ENCODE measurements around the gene TAS1R1.

TAS1R1 gene

GRCh38 chr1:6574818-6575217, 19.7 kb downstream of the TAS1R1 start:
- DNase-seq: no peak

DNA sequence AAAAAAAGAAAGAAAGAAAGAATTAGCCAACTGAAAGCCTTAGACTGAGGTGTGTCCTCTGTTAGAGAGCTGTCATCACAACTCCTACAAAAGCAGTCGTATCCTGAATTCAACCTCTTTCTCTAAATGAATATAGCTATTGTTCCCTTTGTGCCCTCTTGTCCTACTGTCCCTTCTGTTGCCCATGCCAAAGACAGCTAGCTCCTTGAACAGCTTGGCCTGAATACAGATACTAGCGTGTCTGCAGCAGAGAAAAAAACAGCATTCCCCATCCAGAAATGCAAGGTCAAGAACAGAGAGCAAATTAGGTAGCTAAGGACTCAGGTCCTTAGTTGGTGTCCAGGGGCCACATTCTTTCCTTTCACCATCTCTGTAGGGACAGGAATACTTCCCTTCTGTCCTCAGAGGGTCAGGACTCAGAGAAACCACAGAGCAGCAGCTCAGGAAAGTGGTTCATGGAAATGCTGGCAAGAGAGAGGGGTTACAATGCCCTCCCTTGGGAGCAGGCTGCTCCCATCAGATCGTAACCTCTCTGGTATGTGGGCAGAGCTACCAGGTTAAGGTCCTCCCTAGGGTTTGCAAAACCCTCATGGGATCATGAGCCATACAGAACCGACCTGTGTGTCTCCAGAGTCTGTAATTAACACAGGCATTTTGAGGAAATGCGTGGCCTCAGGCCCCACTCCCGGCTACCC, 22.9 kb downstream of the TAS1R1 start:
- no peak for DNase-seq

DNA sequence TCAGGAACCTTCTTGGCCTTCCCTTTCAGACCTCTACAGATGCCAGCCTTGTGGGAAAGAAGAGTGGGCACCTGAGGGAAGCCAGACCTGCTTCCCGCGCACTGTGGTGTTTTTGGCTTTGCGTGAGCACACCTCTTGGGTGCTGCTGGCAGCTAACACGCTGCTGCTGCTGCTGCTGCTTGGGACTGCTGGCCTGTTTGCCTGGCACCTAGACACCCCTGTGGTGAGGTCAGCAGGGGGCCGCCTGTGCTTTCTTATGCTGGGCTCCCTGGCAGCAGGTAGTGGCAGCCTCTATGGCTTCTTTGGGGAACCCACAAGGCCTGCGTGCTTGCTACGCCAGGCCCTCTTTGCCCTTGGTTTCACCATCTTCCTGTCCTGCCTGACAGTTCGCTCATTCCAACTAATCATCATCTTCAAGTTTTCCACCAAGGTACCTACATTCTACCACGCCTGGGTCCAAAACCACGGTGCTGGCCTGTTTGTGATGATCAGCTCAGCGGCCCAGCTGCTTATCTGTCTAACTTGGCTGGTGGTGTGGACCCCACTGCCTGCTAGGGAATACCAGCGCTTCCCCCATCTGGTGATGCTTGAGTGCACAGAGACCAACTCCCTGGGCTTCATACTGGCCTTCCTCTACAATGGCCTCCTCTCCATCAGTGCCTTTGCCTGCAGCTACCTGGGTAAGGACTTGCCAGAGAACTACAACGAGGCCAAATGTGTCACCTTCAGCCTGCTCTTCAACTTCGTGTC, 23.7 kb downstream of the TAS1R1 start:
- DNase-seq: no peak

GRCh38 chr1:6579374-6580118, 24.4 kb downstream of the TAS1R1 start, which contains the start of gene ZBTB48:
TSS of gene ZBTB48 (plus strand) at chr1:6579994. CDS start at chr1:6580610, 616 bp downstream.
- peak; percentile 98 for DNase-seq

GRCh38 chr1:6580119-6580592, 25.0 kb downstream of the TAS1R1 start:
- no peak for DNase-seq

DNA sequence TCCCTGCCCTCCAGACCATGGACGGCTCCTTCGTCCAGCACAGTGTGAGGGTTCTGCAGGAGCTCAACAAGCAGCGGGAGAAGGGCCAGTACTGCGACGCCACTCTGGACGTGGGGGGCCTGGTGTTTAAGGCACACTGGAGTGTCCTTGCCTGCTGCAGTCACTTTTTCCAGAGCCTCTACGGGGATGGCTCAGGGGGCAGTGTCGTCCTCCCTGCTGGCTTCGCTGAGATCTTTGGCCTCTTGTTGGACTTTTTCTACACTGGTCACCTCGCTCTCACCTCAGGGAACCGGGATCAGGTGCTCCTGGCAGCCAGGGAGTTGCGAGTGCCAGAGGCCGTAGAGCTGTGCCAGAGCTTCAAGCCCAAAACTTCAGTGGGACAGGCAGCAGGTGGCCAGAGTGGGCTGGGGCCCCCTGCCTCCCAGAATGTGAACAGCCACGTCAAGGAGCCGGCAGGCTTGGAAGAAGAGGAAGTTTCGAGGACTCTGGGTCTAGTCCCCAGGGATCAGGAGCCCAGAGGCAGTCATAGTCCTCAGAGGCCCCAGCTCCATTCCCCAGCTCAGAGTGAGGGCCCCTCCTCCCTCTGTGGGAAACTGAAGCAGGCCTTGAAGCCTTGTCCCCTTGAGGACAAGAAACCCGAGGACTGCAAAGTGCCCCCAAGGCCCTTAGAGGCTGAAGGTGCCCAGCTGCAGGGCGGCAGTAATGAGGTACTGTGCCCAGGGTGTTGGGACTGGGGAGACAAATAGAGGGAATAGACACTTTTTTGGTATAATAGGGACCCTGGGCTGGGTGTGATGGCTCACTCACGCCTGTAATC, 25.7 kb downstream of the TAS1R1 start:
- no peak for DNase-seq

DNA sequence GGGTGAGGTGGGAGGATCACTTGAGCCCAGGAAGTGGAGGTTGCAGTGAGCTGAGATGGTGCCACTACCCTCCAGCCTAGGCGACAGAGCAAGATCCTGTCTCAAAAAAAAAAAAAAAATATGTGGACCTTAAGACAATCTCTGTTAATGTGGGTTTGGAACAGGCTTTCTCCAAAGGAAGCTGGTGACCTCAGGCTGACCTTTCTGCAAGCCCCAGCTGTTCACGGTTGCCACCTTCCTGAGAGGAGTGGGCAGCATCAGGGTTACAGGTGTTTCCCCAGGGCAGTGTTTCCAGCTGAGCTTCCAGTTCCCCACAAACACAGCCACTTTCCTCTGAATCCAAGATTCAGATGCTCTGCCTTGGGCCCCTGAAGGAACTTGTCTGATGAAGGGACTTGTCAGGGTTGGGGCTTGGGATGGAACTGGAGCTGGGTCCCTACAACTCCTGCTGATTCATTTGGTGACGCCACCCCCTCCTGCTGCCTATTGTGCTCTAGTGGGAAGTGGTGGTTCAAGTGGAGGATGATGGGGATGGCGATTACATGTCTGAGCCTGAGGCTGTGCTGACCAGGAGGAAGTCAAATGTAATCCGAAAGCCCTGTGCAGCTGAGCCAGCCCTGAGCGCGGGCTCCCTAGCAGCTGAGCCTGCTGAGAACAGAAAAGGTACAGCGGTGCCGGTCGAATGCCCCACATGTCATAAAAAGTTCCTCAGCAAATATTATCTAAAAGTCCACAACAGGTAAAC, 26.6 kb downstream of the TAS1R1 start:
- DNase-seq: no peak

- DNase-seq: no peak
These were observed 27.3 kb downstream of the TAS1R1 start for GRCh38 chr1:6582370-6582769.

GRCh38 chr1:6584126-6585080, 29.3 kb downstream of the TAS1R1 start:
- no peak for DNase-seq

- no peak for DNase-seq
These were observed 30.1 kb downstream of the TAS1R1 start for GRCh38 chr1:6585081-6585722.

DNA sequence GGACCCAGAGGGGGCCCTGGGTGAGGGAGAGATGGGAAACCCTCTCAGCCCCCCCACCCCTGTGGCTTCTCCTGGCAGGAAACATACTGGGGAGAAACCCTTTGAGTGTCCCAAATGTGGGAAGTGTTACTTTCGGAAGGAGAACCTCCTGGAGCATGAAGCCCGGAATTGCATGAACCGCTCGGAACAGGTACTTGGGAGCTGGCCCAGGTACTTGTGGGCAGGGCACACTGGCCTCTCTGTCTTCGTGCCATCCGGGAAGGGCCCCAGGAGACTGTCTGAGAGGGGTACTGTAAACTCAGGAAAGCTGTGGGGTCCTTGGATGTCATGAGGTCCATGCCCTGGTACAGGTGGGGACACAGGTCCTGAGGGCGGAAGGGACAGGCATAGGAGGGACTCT, 30.7 kb downstream of the TAS1R1 start:
- no peak for DNase-seq

- DNase-seq: no peak
These were observed 31.3 kb downstream of the TAS1R1 start for GRCh38 chr1:6586404-6586816.

DNA sequence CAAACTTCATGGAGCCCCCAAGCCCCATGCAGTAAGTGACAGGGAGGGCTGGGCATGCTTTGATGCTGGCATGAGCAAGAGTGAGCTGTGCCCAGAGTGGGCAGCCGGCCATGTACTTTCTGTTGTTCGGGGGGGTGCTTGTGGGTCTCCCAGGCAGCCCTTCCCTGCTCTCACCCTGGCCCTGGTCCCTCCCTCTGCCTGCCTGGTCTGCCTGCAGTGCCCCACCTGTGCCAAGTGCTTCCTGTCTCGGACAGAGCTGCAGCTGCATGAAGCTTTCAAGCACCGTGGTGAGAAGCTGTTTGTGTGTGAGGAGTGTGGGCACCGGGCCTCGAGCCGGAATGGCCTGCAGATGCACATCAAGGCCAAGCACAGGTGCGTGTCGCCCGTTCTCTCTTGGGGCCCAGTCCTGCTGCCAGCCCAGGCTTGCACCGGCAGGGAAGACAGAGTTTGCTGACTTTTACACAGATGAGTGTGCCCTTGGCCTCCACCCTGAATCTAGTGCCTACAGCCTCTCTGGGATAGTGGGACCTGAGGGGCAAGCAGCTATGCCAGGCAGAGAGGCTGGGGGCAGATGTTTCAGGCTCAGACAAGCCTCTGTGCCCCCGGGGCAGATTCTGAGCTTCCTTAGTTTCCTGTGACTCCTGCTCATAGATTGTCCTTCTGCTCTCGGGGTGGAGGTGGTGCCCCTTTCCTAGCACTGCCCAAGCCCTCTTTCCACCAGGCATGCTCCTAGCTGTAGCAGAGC, 32.3 kb downstream of the TAS1R1 start:
- DNase-seq: no peak

GRCh38 chr1:6588128-6588892, 33.2 kb downstream of the TAS1R1 start:
- no peak for DNase-seq

GRCh38 chr1:6588893-6589520, 33.9 kb downstream of the TAS1R1 start:
- no peak for DNase-seq

GRCh38 chr1:6590046-6590445, 34.9 kb downstream of the TAS1R1 start:
- no peak for DNase-seq

GRCh38 chr1:6591222-6591621, 36.1 kb downstream of the TAS1R1 start:
- DNase-seq: no peak

GRCh38 chr1:6591644-6592043, 36.5 kb downstream of the TAS1R1 start:
- no peak for DNase-seq

All from activated naive CD4-positive, alpha-beta T cell treated with Interleukin-2 at 50 U/mL for 16 hours (primary cell).